Esophagus squamous epithelium (tissue), 4 donors: ENCODE results near the gene DENND1A.

Source experiments
- CTCF ChIP-seq, 6 experiments: fragments of 450-650 bp in 4 of 6; fragments of 200-600 bp in 2 of 6; sonication (generic) in 2 of 6; IDR thresholded peaks; one replicate each; pipeline ENCODE4 v1.5.1; 2016 to 2019; ENCODE audit warnings: antibody characterized with exemption in 6 of 6, mild to moderate bottlenecking in 4 of 6, moderate library complexity in 4 of 6
- POLR2A ChIP-seq, 4 donors: fragments of 450-650 bp; IDR thresholded peaks; one replicate each; pipeline ENCODE4 v1.6.1; 2017; ENCODE audit warnings: antibody characterized with exemption in 4 of 4, mild to moderate bottlenecking in 4 of 4, moderate library complexity in 3 of 4

GRCh38 chr9:123353984-123354591 is 575.8 kb downstream of the DENND1A start:
- TF ChIP-seq CTCF (IDR thresholded peaks at IDR 0.05), result peak; percentile 71 to 86 (median 76)
- TF ChIP-seq POLR2A (IDR thresholded peaks at IDR 0.05), result no peak
